ENCODE measurements around the gene CPM. TPM values are rescaled to one million over a fixed set of nuclear protein-coding genes. Genes with fewer than 3 reads are reported as not detected.

The CPM gene
- total and polyA plus RNA-seq, 10 donors = 3.5 to 189 (median 52.5) TPM

- intact Hi-C loops (cut with DNase I; ENCODE audit: low total_unique reads) = no loop called here
- H3K9me3 ChIP-seq = no peaks in the 10 kb centered on the region
- H3K27me3 ChIP-seq (replicated peaks in 1 of 7) = no peaks in the 10 kb centered on the region
- TF ChIP-seq POLR2A (IDR thresholded peaks at IDR 0.05) (no peak), POLR2AphosphoS5 (IDR thresholded peaks at IDR 0.05) (peak in 1 of 3 donors; percentile 13), CTCF (IDR thresholded peaks at IDR 0.05 in 8 of 11, conservative IDR thresholded peaks at IDR 0.05 in 3 of 11) (no peak)
- H3K36me3 ChIP-seq = peaks cover 6 to 100% (median 86%) of the 10 kb centered on the region in 6 donors
- DNase-seq = no peak
- H3K27ac ChIP-seq = no peak overlapping the region
- H3K4me3 ChIP-seq = no peak overlapping the region
- H3K4me1 ChIP-seq = peaks cover 0 to 23% (median 5%) of the 10 kb centered on the region in 6 donors
- 76 to 92% (median 85%) methylated on average over 5 of the region's 5 CpGs for WGBS, 5 donors
Measured at GRCh38 chr12:68838046-68838886, 94.7 kb downstream of the CPM start.

GRCh38 chr12:68837215-68837614, 95.8 kb downstream of the CPM start:
- Histone ChIP-seq H3K4me3 (no peak overlapping the region), H3K9me3 (no peaks in the 10 kb centered on the region), H3K27me3 (replicated peaks in 1 of 7) (no peaks in the 10 kb centered on the region), H3K4me1 (peaks cover 0 to 21% (median 5%) of the 10 kb centered on the region in 6 donors), H3K27ac (no peak overlapping the region), H3K36me3 (peaks cover 6 to 97% (median 84%) of the 10 kb centered on the region in 6 donors)
- WGBS, 5 donors = 82 to 100% (median 97%) methylated on average over 1 of the region's 1 CpG
- no peak for DNase-seq
- intact Hi-C loops (cut with DNase I; ENCODE audit: low total_unique reads) = no loop called here
- TF ChIP-seq CTCF (IDR thresholded peaks at IDR 0.05 in 8 of 11, conservative IDR thresholded peaks at IDR 0.05 in 3 of 11) (no peak), POLR2AphosphoS5 (IDR thresholded peaks at IDR 0.05) (peak in 1 of 3 donors; percentile 24)

DNA sequence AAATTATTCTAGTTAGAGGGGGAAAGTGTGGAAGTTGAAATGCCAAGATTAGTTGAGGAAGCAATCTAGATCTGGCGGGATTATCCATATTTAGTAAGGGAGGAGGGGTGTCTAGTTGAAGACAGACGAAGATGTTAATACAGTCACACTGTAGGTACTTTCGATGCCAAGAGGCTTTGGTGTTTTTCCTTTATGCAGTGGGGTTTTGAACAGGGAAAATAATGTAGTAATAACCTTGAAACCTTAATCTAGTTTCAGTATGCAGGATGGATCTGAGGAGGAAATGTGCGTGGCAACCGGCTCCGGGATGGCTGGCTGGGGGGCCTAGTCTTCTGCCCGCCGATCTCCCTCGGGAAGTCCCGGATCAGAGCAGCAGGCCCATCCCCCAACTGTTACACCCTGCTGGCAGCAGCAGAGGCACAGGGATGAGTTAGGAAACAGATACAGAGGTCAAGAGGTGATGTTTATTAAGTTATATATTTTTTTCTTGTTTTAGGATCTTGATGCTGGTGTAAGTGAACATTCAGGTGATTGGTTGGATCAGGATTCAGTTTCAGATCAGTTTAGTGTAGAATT, 97.5 kb downstream of the CPM start:
- TF ChIP-seq POLR2A (IDR thresholded peaks at IDR 0.05) (no peak), POLR2AphosphoS5 (IDR thresholded peaks at IDR 0.05) (peak; percentile 55 to 65 (median 62)), CTCF (IDR thresholded peaks at IDR 0.05 in 8 of 11, conservative IDR thresholded peaks at IDR 0.05 in 3 of 11) (no peak)
- Histone ChIP-seq H3K9me3 (no peaks in the 10 kb centered on the region), H3K27ac (peak overlapping the region in 6 of 8 donors; percentile 6 to 49 (median 21)), H3K4me3 (no peak overlapping the region), H3K36me3 (peaks cover 6 to 97% (median 82%) of the 10 kb centered on the region in 6 donors), H3K27me3 (replicated peaks in 1 of 7) (no peaks in the 10 kb centered on the region), H3K4me1 (peaks cover 0 to 20% (median 5%) of the 10 kb centered on the region in 6 donors)
- WGBS, 5 donors = 52 to 74% (median 67%) methylated on average over 10 of the region's 10 CpGs
- intact Hi-C loops (cut with DNase I; ENCODE audit: low total_unique reads) = no loop called here
- no peak for DNase-seq

- no peaks in the 10 kb centered on the region for H3K27me3 ChIP-seq (replicated peaks in 1 of 7)
- no peak for TF ChIP-seq POLR2AphosphoS5 (IDR thresholded peaks at IDR 0.05)
- no peak for TF ChIP-seq CTCF (IDR thresholded peaks at IDR 0.05 in 8 of 11, conservative IDR thresholded peaks at IDR 0.05 in 3 of 11)
- no peak for TF ChIP-seq POLR2A (IDR thresholded peaks at IDR 0.05)
- no peak overlapping the region for H3K4me3 ChIP-seq
- WGBS, 5 donors = 97 to 100% (median 98%) methylated on average over 4 of the region's 4 CpGs
- no peak overlapping the region for H3K27ac ChIP-seq
- H3K9me3 ChIP-seq = no peaks in the 10 kb centered on the region
- intact Hi-C loops (cut with DNase I; ENCODE audit: low total_unique reads) = no loop called here
- DNase-seq = no peak
- peaks cover 2 to 97% (median 83%) of the 10 kb centered on the region in 6 donors for H3K36me3 ChIP-seq
- peaks cover 0 to 33% (median 11%) of the 10 kb centered on the region in 6 donors for H3K4me1 ChIP-seq
Measured at GRCh38 chr12:68833508-68833907, 99.5 kb downstream of the CPM start.
